Umbilical cord (tissue), 2 donors: ENCODE measurements around the gene PIP4K2C. TPM values are rescaled to one million over a fixed set of nuclear protein-coding genes. Genes with fewer than 3 reads are reported as not detected.
"Not testable (repeated sequence)": the region's sequence is repeated elsewhere in the genome, so short reads cannot be mapped to it uniquely, and the experiment has no call there.

Experiments
- DNase-seq: peaks from one replicate; pipeline ENCODE4 v3.0.0-alpha.2; 2015; ENCODE audit warnings: low spot score
- total RNA-seq: library from RNA; depleted of rRNA; stranded (reverse); fragments of >200 nt; gene quantifications from one replicate; pipeline ENCODE4 v1.2.3, GENCODE V29; 2014; ENCODE audit warnings: low replicate concordance; ENCODE audit not compliant: insufficient read depth

Gene PIP4K2C
- total RNA-seq, 1 donor from 2014 or later, result 12.5 TPM

DNA sequence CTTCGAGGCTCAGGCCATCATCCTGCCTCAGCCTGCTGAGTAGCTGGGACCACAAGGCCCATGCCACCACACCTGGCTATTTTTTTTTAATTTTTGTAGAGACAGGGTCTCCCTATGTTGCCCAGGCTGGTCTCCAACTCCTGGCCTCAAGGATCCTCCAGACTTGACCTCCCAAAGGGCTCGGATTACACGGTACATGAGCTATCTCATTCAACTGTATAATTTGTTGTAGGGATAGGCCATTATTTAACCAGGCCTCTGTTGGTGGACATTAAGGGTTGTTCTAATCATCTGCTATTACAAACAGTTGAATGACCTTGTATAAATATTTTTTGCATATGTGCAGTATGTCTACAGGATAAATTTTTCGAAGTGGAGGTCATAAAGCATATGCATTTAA, 32.1 kb upstream of the PIP4K2C start:
- DNase-seq, result no peak

DNA sequence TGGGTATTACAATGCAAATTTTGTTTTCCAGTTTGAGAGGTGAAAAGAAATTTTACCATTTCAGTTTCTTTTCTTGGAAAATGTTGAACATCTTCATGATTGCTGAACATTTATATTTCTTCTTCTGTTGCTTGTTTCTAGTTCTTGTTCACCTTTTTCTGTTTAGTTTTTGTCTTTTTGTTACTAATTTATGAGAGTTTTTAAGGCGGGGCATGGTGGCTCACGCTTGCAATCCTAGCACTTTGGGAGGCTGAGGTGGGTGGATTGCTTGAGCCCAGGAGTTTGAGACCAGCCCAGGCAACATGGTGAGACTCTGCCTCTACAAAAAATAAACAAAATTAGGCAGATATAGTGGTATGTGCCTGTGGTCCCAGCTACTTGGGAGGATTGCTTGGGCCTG, 30.5 kb upstream of the PIP4K2C start:
- DNase-seq, result no peak

DNA sequence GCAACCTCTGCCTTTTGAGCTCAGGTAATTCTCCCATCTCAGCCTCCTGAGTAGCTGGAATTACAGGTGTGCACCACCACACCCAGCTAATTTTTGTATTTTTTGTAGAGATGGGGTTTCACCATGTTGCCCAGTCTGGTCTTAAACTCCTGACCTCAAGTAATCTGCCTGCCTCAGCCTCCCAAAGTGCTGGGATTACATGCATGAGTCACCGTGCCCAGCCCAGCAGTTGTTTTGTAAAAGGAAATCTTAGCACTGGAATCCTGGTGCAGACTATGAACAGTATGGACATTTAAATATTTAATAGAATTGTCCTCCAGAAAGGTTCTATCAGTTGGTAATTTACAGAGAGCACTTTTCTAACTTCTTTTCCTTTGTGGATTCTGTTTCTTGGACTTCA, 29.9 kb upstream of the PIP4K2C start:
- DNase-seq, result peak; percentile 31

DNA sequence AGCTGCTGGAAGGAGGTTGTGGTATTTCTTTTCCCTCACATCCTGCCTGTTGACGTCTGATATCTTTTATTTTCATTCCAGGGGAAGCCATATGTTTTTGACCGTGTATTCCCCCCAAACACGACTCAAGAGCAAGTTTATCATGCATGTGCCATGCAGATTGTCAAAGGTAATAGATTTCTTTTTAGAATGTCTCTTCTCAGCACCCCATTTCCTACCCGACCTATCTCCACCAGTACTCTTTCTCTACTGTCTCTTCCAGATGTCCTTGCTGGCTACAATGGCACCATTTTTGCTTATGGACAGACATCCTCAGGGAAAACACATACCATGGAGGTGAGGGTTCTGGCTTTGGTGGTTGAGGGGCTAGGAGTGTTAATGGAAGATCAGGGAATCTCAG, 27.6 kb upstream of the PIP4K2C start:
- DNase-seq, result no peak

DNA sequence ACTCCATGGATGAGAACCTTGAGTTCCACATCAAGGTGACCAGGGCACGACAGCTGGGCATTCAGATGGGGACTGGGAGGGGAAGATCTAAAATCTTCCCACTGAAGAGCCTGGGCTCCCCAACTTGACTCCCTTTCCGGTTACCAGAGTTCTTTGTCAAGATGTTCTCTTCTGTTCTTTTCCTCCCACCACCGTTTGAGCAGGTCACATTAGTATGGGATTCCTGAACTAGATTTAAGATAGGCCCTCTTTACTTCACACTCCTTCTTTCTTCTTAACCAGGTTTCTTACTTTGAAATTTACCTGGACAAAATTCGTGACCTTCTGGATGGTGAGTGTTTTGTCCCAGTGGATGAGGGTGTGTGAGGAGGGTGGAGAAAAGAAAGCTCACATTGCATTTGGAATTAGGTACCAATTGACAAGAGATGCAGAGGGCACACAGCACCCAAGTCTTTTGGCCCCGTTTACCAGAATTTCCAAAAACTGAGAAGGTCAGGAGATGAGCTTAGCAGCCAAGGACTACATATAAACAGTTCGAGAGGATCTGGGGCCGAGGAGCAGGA, 26.7 kb upstream of the PIP4K2C start:
- DNase-seq, result no peak

DNA sequence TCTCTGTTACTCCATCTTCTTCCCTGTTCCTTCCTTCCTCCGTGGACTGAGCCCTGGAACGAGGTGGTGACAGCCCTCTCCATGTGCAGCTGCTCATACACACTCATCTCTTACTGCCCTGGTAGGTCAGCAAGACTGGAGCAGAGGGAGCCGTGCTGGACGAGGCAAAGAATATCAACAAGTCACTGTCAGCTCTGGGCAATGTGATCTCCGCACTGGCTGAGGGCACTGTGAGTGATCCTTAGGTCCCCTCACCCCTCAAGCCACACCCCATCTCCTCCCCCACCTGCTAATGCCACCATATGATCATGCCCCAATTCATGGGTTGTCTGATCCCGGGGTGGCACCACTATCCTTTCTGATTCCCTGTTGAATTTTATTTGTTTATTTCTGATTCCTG, 22.2 kb upstream of the PIP4K2C start:
- no peak for DNase-seq

DNA sequence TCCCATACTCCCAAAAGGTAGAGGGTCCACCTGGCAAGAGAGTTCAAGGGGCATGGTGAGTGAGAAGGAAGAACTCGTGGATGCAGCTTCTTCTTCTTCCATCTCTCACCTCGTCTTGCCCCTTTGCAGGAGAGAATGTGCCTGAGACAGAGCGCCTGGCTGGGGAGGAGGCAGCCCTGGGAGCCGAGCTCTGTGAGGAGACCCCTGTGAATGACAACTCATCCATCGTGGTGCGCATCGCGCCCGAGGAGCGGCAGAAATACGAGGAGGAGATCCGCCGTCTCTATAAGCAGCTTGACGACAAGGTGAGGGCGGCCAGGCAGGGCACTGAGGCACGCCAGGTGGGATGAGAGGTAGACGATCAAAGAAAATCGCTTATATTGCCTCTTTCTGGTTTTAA, 21.1 kb upstream of the PIP4K2C start:
- DNase-seq, result no peak

DNA sequence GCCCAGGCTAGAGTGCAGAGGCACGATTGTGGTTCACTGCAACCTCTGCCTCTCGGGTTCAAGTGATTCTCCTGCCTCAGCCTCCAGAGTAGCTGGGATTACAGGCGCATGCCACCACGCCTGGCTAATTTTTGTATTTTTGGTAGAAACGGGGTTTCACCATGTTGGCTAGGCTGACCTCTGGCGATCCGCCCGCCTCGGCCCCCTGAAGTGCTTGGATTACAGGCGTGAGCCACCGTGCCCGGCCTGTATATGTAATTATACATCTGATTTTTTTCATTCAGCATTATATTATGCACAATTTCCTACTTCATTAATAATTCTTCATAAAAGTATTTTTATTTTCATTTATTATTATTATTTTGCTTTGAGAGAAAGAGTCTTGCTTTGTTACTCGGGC, 20.6 kb upstream of the PIP4K2C start:
- not testable (repeated sequence) for DNase-seq

DNA sequence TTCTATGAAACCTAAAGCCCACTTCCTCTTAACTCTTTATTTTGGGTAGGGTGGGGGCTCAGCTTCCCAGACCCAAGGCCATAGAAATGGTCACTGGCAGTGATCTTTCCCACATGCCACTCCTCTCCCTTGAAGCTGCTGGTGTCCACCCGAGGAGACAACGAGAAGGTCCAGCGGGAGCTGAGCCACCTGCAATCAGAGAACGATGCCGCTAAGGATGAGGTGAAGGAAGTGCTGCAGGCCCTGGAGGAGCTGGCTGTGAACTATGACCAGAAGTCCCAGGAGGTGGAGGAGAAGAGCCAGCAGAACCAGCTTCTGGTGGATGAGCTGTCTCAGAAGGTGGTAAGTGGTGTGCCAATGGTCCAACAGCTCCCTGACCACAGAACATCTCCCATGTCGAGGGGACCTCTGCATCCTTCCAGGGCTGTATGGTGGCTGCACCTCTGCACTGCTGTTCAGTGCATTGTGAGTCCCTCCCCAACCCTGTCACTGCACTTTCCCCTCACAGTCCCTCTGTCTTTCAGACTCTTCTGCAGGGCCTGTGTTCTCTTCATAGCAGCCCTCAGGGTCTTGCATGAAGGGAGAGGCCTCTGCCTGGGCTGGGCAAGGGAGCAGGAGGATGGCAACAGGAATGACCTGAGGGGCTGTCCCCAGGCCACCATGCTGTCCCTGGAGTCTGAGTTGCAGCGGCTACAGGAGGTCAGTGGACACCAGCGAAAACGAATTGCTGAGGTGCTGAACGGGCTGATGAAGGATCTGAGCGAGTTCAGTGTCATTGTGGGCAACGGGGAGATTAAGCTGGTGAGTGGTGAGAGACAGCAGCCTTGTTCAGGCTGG, 18.8 kb upstream of the PIP4K2C start:
- no peak for DNase-seq

DNA sequence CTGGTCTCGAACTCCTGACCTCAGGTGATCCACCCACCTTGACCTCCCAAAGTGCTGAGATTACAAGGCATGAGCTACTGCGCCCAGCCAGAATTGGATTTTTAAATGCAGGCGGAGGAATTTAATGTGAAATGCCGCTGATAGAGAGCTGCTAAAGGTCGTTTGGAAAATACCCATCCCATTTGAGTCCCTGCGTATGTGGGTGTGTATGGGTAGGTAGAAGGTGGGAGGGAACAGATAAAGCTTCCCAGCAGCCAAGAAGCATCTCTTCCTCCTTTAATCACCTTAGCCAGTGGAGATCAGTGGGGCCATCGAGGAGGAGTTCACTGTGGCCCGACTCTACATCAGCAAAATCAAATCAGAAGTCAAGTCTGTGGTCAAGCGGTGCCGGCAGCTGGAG, 16.2 kb upstream of the PIP4K2C start:
- DNase-seq, result no peak

DNA sequence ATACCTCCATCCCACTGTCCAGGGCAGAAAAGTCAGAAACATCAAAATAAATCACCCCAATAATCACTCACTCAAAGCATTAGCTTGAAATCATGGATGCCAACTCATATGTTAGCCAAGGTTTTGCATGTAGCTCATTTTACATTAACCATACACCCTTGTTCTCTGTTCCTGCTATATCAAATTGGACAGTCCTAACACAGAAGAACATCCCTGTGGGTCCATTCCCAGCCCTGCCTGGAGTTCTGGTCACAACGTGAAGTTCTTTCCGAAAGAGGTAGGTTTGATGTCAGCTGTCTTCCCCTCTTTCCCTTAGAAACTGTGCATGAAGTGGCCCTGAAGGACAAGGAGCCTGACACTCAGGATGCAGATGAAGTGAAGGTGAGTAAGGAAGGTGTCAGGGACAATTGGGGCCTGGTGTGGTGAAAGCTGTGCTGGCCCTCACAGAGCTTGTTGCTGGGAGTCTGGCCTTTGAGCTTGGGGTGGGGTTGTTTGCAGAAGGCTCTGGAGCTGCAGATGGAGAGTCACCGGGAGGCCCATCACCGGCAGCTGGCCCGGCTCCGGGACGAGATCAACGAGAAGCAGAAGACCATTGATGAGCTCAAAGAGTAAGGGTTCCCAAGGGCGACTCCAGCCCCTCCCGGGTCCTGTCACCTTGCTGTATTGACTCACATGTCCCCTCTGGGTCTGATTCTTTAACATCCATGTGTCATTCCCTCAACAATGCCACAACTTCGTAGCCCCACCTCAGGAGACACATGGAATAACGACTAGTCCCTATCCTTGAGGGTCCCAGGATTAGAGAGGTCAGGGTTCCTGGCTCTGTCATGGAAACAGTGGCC, 15.0 kb upstream of the PIP4K2C start:
- DNase-seq, result no peak

DNA sequence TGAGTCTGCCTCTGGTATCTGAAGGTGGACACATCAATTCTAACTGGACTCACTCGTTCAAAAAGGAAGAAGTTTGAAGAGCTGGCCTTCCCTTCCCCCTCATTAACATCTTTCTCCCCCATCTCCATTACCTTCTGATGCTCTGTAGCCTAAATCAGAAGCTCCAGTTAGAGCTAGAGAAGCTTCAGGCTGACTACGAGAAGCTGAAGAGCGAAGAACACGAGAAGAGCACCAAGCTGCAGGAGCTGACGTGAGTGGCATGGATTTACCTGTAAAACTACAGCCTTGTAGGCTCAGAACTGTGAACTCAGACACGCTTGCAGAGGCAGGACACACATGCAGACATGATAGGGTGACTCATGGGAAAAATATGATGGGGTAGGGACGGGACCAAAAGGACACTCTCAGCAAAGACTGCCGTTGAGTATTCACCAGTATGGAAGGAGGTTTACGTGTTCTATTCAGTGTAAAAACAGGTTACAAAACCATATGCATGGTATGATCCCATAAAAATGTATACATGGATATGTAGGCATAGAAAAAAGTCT, 14.3 kb upstream of the PIP4K2C start:
- DNase-seq, result no peak

DNA sequence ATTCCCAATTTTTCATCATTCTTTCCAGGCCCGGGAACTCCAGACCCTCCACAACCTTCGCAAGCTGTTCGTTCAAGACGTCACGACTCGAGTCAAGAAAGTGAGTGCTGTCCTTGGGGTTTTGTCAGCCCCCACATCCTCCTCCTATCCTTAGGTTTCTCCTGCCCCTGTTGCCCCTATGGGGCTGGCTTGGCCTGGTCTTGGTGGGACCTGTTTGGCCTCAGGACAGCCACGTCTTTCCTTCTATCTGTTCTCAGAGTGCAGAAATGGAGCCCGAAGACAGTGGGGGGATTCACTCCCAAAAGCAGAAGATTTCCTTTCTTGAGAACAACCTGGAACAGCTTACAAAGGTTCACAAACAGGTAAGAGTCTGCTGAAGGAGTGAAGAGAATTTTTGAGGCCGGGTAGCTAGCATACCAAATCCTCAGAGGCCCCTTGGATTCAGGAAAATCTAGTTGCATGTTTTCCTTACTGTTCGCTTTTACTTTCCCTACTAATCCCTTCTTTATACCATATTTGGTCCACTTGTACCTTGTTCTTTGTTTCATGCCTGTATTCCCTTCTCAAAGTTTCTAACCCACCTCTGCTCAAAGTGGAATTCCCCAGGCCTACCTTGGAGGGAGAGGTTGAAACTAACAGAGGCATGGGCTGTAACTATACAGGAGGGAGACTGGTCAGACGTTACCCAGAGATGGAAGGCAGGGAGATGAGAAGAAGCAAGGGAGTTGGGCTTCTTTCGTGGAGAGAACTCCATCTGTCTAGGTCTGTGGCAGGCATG, 12.8 kb upstream of the PIP4K2C start:
- no peak for DNase-seq

DNA sequence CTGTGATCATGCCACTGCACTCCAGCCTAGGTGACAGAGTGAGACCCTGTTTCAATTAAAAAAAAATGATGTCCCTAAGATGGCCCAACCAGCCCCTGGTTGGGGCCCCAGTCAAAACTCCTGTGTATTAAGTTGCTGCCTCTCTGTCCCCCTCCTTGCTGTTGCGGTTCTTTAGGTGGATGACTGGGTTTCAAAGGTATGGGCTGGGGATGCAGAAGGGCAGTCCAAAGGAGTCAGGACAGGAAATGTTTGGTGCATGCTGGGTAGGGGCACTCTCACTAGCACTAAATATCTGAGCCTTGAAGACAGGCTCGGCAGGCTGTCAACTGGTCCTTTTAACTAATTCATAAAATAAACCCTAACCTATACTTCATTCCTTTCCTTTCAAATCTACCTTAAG, 12.0 kb upstream of the PIP4K2C start:
- no peak for DNase-seq

DNA sequence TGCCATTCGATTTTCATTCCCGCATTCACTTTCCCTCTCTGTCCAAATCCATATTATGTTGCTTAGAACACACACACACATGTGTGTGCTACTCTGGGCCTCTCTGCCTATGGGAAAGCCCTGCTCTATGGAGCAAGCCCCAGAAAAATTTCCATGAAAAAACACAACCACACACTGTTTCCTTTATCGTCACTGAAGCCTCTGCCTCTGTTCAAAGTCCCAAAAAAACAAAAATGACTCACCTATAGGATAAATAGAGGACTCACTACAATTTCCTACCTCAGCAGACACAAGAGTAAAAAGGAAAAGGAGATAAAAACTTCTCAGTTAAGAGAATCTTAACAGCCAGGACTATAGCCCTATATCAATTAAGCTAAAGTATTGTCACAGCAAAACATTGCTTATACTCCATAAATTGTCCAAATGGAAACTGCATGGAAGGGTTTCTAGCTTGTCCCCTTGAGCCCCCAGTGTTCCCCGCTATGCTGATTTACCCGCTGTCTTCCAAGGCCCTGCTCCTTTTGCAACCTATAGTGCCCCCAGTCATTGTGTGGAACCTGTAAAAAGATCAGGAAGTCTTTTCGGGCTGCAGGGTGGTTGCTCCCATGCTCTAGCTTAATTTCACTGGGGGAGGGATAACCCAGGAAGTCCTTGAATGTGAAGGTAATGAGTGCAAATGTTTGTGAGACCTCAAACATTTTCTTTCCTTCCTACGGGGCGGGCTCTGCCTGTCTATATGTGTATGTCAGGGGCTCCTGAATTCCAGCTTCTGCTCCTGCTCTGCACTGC, 11.1 kb upstream of the PIP4K2C start:
- no peak for DNase-seq

DNA sequence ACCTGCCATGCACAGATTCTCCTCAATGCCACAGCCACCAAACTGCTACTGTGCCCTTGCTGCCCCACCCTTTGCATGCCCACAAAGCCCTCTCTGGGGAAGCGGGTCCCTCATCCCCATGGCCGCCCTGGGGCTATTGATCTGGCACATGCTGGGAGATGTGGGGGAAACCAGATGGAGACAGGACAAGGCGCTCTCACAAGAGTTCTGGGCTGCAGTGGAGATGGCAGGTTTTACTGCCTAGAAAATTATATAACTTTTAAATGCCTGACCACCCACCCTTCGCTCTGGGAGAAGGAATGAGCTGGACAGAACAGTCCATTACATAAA, 10.6 kb upstream of the PIP4K2C start:
- DNase-seq, result no peak

DNA sequence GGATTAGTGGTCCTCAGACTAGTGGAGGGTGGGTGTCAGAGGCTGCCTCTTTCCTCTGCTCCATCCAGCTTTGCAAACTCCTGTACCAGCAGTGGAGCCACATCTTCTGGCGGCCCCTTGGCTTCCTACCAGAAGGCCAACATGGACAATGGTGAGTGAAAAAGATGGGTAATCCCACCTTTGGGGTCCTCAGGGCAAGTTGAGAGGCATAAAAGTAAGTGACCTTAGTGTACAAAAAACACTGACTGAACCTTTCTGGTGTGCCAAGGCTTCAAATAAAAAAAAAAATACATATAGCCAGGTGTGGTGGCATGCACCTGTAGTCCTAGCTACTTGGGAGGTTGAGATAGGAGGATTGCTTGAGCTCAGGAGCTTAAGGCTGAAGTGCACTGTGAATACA, 9.2 kb upstream of the PIP4K2C start:
- DNase-seq, result no peak

DNA sequence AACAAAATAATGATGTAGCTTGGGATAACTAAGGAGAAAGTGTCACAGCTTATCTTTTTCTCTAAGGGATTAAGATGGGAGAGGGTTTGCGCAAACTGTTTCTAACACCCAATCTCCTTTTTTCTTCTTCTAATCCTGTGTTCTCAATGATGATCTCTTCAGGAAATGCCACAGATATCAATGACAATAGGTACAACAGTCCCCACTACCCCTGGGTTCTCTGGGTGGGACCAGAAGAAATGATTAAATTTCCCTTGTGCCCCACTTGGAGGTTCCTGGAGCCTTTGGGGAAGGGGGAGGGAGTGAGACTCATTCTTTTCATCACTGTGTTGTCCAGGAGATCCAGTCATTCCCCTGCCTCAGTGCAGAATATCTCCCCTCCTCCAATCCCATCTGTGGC, 8.6 kb upstream of the PIP4K2C start:
- no peak for DNase-seq

DNA sequence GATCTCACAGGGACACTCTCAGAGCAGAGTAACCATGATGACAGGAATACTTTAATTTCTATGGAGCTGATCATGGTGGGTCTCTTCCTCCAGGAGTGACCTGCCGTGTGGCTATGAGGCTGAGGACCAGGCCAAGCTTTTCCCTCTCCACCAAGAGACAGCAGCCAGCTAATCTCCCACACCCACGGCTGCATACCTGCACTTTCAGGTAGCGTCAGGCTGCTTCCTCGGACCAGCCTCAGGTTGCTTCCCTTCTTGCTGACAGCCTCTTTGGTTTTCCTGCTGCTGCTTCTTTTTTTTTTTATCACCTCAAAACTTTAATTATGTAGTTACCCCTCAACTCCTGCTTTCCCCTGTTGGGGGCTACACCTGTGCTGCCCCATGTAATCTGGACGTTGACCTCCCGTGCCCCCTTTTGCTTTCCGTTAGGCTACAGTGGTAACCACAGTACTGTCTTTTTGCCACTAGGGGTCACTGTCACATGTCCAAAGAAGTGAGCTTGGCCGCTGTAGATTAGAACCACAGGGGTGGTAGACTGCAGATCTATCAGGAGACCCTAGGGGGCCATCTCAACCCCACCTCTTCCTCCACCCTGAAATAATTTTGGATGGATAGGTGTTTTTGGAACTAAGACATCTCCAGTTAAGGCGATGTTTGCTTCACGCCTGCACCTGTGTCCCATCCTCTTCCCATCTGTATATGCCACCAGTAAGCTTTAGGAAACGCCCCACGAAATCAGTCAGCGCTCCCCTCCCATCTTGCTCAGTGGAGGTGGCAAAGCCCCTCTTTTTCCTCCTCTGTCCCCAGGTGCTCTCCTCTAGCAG, 7.8 kb upstream of the PIP4K2C start:
- DNase-seq, result peak; percentile 83

DNA sequence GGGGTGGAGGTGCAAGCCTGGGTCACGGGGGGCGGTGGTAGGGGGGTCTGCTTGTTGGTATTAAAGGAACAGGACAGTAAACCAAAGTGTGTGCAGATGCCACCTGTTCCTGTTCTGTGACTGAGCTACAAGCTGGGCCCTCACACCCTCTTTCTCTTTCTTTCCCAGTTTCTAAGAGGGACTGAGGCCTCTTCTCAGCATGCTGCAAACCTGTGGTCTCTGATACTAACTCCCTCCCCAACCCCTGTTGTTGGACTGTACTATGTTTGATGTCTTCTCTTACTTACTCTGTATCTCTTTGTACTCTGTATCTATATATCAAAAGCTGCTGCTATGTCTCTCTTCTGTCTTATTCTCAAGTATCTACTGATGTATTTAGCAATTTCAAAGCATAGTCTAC, 6.9 kb upstream of the PIP4K2C start:
- no peak for DNase-seq
